Cerebellar cortex (tissue), 1 donor: Measurements from ENCODE around the gene CD244.

Experiments used
- DNase-seq: peaks from one replicate; pipeline ENCODE4 v3.0.0-alpha.2; 2015; ENCODE audit warnings: low spot score

Gene CD244

GRCh38 chr1:160781186-160781766 lies 81.4 kb downstream of the CD244 start:
- DNase-seq = no peak

GRCh38 chr1:160780398-160780755 lies 82.3 kb downstream of the CD244 start:
- DNase-seq = no peak
